Right lobe of liver (tissue), 4 donors: ENCODE measurements around the gene SLC35F4.
A peak's percentile ranks its signal among the peaks of the same experiment; 100 is the strongest.

ENCODE experiments used
- POLR2A ChIP-seq: fragments of 450-650 bp; IDR thresholded peaks from one replicate; pipeline ENCODE4 v1.6.1; 2017; ENCODE audit warnings: antibody characterized with exemption, mild to moderate bottlenecking
- TF ChIP-seq, protein P1 (sequence below), 4 donors: fragments of 200-600 bp in 3 of 4; fragments of 450-650 bp in 1 of 4; IDR thresholded peaks; one replicate each; pipeline versions ENCODE4 v1.5.1 to v1.8.0; 2016 to 2022; ENCODE audit warnings: antibody characterized with exemption in 4 of 4, mild to moderate bottlenecking in 2 of 4
- donor health status: DM: no; HTN: no; CAD: no.
- donor health status: DM: no; HTN: no; CAD: no.
- donor health status: DM: no; HTN: yes; CAD: no.

DNA sequence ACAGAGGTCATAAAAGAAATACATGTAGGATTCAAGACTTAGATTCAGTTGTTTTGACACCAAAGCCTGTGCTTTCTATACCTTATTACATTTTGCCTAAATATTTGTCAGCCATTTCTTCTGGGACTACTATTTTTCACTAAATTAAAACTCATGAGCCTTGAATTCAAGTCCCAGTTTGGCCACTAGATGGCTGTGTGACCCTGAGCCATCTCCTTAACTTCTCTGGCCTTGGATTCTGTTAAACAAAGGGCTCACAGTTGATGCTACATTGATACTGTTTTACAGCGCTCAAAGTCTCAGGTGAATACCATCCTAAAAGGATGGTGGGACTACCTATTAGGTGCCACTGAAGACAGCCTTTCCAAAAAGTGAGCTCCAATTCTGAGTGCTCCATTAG is 332.7 kb downstream of the SLC35F4 start:
- TF ChIP-seq, protein P1, sequence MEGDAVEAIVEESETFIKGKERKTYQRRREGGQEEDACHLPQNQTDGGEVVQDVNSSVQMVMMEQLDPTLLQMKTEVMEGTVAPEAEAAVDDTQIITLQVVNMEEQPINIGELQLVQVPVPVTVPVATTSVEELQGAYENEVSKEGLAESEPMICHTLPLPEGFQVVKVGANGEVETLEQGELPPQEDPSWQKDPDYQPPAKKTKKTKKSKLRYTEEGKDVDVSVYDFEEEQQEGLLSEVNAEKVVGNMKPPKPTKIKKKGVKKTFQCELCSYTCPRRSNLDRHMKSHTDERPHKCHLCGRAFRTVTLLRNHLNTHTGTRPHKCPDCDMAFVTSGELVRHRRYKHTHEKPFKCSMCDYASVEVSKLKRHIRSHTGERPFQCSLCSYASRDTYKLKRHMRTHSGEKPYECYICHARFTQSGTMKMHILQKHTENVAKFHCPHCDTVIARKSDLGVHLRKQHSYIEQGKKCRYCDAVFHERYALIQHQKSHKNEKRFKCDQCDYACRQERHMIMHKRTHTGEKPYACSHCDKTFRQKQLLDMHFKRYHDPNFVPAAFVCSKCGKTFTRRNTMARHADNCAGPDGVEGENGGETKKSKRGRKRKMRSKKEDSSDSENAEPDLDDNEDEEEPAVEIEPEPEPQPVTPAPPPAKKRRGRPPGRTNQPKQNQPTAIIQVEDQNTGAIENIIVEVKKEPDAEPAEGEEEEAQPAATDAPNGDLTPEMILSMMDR (IDR thresholded peaks at IDR 0.05): peak; percentile 31 to 52 (median 34)
- TF ChIP-seq POLR2A: no peak
